Stimulated activated CD8-positive, alpha-beta memory T cell treated with anti-CD3 and anti-CD28 coated beads, Interleukin-2, amount 100 ng/mL, for 48 hours (primary cell): ENCODE measurements around the gene PPP2R5B.

Experiments used
- DNase-seq, 2 donors: peaks; one replicate each; pipeline ENCODE4 v3.0.0-alpha.2; 2020; ENCODE audit warnings: low read depth in 2 of 2

The PPP2R5B gene

DNA sequence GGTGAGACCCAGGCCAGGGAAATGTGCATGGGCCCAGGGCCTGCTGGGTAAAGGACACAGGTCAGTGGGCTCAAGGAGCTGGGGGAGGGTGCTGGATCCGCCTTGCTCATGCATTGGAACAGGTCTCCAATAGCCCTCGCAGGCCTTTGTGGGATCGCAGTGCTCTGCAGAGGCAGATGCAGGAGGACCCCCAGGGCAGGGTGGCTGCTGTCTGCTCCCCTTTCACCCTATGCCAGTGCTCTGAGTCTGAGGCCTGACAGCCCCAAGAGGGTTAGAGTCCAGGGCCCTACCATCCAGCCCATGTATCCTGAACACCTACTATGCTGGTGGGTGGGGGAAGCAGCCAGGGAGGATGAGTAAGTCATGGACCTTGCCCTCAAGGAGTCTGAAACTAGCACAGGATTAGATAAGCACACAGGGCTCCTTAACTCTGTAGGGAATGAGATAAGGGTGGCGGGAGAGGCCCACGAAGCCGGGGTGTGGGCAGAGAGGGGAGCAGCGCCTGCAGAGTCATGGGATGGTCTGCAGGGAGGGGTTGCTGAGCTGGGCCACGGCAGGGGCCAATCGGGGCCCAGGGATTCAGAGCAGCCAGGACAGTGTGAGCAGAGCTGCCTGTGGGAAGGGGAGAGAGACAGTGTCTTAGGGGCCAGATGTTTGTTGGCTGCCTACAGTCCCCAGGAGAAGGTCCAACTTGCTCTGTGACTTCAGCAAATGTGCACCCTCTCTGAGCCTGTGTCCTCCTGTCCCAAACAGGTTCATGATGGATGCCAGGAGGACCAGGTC, 35.6 kb upstream of the PPP2R5B start:
- DNase-seq, result no peak

DNA sequence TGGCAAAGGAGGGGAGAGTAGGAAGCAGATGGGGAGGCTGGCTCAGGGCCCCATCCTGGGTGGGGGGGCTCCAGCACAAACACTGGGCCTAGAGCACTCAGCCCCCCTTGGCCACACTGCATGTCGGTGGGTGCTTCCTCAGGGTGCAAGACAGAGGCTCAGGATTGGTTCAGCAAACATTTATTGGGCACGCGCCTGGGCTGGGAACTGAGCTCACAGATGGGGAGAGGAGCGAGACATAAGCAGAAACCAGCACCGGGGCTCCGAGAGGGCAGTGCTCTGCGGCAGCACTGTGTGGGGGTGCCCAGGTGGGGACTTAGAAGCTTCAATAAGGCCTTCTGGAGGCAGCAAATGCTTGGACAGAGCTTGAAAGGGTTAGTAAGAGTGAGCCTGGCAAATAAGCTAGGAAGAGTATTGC, 34.0 kb upstream of the PPP2R5B start:
- DNase-seq, result no peak

DNA sequence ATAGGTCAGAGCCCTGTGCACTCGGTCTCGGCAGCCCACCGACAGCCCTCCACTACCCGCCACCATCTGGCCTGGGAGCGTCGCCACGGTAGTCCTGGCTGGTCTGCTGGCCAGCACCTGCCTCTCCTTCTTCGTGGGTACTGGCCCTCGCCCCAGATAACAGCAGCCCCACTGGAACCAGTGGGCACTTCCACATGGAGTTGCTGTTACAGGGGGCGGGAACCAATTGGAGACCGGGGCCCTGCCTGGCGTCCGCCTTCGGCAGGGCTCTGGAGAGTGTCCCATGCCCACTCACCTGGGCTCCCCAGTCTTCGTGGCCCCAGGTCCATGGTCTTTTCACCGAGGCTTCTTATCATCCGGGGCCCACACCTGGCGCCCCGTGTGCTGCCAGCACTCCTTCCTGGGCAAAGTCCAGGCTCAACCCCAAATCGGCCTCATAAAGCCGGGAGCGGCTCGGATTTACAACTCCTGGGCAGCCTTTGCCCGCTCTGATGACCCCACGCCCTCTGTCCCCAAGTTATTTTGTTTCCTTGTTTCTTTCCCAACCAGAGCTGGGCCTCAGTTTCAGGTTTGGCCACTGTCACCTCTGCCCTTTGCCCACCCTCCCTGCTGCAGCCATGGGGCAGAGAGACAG, 33.2 kb upstream of the PPP2R5B start:
- no peak for DNase-seq

DNA sequence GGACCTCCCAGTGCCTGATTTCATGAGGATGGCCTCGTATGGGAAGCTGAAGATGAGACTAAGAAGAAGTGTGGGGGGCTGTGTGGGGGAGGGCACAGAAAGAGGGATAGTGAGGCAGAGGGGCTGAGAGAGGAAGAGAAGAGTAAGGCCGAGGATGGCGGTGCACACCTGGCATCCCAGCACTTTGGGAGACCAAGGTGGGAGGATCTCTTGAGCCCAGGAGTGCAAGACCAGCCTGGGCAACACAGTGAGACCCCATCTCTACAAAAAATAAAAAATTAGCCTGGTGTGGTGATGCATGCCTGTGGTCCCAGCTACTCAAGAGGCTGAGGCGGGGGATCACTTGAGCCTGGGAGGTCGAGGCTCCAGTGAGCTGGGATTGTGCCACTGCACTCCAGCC, 32.6 kb upstream of the PPP2R5B start:
- no peak for DNase-seq

DNA sequence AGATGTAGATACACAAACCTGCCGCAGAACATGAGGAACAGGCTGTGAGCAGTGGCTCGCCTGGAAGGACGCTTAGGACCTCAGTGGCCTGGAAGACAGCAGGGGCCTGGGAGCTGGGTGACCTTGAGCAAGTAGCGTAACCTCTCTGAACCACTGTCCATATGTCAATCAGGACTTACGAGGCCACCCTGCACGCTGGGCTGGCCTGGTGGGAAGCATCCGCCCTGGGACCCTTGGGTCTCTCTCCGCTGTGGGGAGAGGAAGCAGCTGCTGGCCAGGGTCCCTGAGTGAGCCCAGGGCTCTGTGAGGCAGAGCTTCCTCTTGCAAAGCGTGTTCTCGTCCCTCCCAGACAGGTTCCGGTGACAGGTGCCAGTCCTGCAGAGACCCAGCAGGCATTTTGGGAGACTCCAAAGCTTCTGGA, 32.1 kb upstream of the PPP2R5B start:
- DNase-seq, result no peak

DNA sequence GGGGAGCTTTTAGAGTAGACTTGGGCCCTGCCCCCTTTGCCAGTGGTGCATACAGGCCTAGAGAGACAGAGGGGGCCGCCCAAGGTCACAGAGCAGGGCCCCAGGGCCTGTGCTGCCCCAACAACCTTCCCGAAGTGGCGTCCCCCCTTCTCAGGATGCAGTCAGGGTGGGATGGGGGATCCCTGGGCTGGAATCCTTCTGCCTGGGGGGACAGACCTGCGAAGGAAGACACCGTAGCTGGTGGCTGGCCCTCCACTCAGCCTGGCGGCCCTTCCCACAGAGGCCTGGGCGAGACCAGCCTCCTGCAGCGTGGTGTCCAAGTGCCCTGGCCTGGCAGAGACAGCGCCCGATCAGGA, 31.7 kb upstream of the PPP2R5B start:
- no peak for DNase-seq

DNA sequence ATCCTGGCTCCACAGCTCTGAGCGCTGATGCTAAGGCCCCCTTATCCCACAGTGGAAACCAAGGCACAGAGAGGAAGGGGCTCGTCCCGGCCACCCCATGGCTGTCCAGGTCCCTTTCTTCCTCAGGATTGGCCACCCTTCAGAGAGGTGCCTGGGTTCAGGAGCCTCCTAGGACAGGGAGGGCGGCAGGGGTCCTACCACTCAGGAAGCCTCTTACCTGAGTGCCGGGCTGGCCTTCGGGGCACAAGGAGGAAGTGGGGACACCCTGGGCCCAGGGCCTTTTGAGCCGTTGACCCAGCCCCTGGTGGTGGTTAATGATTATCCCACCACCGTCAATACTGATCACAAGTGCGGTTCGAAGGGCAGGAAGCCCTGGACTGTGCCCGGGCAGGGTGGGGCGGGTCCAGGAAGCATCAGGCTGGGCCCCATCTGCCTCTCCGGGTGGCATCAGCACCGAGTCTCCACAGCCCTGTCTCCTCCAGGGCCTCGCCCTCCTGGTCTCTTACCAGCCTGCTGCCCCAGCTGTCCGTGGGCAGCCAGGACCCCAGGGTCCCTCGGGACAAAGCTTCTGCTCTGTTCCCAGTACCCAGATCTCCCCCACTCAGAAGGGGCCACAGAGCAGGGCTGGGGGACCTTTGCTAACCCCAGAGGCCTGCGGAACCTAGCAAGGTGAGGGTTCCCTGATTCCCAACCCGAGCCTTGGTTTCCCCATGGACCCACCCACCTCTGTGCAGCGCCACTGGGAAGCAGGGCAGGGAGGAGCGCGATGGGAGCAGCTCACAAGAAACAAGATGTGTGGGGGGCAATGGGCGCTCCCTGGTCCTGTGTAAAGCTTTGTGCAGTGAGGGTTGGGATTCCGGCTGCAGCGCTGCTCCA, 31.1 kb upstream of the PPP2R5B start:
- DNase-seq, result no peak

DNA sequence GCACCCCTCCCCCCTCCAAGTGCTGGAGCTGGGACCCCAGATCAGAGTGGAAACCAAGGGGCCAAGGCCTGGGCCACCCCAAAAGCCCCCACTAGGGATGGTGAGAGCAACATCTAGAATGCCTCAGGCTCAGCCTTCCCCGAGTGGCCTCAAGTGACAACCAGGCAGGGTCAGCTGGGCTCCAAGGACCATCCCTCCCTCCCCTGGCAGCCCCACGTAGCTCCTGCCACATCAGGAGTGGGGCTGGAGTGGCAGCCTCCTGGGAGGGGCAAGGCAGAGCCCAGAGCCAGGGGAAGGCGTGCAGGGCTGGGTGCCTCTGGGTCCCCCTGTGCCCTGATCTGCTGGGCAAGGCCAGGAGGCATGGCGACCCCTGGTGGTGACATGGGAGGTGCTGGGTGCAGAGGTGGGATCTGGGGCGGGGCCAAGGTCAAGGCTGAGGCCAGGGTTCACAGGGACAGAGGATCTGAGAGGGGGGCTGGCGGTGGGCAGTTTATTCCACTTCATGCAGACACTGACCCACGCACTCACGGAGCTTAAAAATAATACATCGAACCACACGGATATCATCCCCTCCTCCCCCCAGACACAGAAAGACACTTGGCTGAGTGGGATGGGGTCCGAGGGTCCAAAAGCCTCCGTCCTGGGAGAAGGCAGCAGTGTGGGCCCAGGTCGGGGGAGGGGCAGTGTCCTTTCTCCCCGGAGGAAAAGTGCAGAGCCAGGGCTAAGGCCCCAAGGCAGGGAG, 30.2 kb upstream of the PPP2R5B start:
- peak; percentile 90 to 93 for DNase-seq

DNA sequence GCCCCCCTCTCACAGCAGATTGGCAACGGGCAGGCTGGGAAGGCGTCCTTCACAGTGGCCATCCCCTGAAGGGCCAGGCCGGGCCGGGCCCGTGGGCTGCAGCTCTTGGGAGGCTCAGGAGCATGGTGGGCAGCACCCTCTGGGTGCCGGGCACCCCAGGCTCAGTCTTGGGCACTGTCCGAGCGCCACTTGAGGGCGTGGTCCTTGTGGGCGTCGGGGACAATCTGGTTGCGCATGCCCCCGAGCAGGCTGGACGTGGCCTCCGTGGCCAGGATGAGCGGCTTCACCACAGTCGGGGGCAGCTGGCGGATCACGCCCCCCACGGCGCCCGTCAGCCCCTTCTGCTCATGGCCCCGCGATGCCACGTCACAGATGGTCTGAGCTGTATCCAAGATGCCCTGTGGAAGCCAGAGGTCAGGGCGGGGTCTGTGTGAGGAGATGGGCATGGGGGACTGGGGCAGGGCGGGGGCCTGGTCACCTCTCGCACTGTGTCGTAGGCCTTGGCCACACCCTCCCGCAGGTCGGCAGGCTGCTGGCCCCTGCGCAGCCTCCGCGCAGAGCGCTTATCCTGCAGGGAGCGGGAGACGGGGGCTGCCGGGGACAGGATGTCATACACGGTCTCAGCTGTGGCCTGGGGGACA, 29.6 kb upstream of the PPP2R5B start:
- no peak for DNase-seq

DNA sequence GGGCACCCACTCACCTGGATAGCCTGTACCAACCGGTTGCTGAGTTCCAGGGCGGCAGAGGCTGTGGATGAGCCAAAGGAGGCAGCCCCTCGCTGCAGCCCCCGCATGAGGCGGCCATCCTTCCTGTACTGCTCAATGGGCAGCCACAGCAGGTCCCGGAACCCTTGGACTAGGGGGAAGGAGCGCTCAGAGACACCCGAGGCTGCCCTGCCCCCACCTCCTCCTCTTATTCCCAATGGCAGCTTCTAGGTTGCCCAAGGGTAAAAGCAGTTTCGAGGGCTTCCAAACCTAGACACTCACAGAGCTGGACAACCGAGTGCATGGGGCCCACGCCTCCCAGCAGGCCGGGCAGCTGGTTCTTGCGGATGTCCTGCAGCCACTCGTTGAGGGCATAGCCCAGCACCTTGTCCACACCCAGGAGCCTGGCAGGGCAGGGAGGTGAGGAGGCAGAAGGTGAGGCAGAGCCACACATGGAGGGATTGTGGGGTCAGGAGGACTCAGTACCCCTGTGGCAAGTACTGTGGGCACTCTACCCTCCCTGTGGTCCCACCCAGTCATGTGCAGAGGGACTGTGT, 28.0 kb upstream of the PPP2R5B start:
- DNase-seq, result no peak

DNA sequence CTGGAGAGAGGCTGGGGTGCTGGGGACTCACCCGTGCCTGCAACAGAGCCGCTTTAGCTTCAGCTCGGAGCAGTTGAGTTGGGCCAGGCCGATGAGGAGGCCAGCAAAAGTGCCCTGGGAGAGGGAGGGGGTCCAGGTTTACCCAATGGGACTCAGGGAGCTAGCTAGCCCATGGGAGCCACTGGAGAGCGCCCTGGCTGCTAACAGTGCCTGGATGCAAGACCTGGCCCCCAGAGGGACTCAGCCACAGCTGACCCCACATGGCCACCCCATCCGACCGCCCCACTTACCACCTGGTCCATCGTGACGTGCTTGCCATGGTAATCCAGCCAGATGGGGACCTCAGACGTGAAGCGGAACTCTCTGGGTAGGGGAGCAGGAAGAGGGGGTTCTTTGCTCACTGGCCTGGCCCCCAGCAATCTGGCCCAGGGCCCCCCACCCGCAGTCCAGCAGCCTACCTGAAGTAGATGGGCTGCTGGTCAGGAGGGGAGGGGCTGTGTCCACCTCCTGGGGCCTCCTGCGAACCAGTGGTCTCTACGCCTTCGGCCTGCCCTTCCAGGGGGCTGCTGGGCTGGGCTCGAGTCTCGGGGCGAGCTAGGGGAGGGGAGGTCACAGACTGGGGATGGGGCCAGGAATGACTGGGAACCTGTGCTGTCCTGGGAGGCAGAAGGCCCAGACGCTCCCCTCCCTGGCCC, 27.0 kb upstream of the PPP2R5B start:
- no peak for DNase-seq

DNA sequence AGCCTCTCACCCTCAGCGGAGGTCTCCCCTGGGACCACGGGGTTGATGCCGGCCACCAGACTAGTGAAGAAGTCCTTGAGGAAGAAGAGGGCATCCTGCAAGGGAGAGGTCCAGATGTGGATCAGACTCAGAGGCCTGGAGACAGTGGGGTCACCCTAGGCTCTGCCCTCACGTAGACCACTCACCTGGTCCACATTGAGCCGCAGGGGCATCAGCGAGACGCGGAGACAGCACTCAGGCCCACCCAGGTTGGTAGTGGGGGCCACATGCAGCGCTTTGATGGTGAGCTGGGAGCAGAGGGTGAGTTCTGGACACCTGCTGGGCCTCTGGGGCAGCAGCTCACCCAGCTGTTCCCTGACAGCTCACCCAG, 26.4 kb upstream of the PPP2R5B start:
- DNase-seq, result no peak

DNA sequence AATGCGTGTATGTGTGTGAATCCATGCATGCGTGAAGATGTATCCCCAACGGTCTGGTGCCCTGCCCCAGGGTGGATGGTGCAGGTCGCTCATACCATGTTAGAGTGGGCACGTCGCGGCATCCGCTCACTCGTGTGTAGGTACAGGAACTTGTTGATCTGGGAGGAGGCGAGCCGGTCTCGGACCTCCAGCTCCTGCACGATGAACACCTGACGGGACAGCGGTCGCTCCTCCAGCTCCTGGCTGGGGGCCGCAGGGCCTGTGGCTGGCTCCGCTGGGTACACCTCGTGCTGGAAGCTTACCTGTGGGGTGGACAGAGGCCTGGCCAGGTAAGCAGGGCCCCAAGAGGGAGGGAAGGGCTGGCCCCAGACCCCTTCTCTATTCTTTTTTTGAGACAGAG, 25.9 kb upstream of the PPP2R5B start:
- DNase-seq, result no peak

DNA sequence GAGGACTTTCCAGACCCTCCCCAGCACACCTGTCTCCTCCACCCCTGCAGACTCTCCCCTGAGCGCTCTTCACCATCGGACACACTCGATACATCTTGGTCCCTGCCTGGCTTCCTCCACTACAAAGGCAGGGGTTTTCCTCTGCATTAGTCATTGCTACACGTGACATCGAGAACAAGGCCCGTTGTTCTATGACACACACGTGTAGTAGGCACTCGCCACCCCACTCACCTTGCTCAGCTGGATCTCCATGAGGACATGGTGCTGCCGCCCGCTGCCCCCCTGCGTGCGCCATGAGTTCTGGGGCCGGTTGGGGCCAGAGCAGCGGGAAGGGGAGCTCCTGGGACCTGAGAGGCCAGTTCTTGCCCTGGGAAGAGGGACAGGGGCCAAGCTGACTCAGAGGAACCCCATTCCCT, 24.2 kb upstream of the PPP2R5B start:
- DNase-seq, result no peak

DNA sequence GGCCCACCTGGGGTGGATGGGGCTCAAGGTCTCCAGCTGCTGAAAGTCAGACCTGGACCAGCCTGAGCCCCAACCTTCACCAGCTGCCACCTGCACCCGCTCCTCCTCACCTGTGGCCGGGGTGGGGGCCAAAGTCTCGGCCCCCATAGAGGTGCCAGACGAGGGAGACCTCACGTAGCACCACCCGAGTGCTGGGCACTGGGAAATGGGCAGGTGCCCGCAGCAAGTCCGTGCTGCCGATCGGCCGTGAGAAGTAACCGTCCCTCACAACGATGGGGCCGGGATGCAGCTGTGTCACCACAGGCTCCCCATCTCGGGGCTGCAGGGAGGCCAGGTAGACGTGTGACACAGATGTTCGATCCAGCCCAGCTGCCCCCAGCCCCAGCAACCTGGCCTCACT, 23.7 kb upstream of the PPP2R5B start:
- no peak for DNase-seq

DNA sequence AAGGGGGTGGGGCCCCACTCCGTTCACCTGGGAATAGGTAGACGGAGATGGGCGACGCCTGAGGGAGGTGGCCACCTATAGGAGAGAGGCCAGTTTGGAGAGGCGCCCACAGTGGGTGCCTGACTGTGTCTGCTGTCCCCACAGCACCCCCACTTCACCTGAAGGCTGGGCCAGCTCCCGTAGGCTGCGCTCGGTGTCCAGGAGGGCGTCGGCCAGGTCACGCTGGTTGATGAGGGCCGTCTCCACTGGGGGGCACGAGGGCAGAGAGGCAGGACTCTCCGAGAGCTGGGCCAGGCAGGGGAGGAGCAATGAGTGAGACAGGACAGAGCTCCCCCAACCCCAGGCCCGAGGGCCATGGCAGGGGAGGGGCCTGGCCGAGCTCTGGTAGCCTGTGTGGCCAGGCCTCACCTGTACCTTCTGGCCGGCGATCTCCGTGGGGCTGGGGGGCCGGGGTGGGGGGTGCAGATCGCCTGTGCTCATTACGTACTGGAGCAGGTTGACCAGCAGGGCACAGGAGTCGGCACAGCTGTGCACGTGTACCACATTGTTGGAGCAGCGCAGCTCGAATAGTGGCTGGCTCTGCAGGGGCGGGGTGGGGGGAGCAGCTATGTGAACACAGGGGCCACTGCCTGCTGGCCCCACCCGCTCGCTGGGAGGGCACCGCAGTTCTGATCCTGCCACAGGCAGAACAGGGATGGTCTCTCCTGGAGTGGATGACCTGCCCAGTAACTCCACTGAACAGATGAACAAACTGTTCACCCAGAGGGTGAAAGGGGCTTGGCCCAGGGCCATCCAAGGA, 22.2 kb upstream of the PPP2R5B start:
- DNase-seq, result no peak

DNA sequence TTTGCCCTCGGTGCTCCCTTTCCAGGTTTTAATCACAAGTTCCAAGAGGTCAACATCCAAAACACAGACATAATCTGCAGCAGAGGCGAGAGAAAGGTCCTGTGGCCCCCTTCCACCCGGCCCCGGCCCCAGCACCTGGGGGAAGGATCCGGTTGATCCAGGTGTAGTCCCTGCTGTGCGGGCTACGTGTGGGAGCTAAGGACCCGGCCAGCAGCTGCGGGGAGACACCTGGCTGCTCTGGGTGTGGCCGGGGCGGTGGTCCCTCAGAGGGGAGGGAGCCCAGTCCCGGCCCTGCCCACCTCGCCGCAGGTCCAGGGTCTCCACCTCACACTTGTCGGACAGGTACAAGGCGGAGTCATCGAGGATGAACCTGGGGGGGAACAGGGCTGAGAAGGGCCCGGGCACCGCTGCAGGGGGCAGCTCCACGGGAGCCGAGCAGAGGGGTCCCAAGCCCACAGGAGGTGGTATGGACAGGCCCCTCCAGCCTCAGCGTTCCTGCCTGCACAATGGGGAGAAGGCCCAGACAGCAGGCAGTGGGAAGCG, 21.1 kb upstream of the PPP2R5B start:
- no peak for DNase-seq

DNA sequence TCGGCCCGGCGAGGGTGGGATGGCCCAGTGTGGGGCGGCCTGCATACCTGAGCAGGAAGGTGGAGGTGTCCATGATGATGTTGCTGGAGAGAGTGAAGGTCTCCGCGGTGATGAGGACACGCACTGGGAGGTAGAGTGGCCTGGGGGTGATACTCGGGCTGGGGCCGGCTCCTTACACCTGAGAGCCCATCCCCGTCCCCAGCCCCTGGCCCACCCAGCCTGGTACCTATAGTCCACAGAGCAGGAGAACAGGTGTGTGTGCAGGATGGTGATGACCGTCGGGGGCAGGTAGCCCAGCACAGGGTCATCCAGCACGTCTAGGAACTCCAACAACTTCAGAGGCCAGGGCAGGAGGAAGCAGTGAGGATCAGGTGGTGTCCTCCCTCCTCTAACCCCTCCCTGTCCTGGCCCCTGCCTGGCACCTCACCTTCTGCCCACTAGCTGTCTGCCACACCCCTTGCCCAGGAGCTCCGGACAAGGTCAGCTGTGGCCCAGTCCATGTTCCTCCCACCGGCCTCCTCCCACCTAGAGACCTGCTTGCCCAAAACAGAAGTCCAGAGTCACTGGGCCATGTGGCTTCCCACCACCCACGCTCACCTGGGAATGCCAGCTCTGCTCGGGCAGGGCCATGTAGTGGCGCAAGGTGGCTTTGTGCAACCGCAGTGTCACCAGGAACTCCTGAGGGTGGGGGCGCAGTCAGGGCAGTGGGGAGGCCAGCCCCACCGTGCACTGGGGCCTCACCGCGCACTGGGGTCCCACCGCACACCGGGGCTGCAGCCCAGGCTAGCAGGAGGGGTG, 18.8 kb upstream of the PPP2R5B start:
- DNase-seq, result no peak

DNA sequence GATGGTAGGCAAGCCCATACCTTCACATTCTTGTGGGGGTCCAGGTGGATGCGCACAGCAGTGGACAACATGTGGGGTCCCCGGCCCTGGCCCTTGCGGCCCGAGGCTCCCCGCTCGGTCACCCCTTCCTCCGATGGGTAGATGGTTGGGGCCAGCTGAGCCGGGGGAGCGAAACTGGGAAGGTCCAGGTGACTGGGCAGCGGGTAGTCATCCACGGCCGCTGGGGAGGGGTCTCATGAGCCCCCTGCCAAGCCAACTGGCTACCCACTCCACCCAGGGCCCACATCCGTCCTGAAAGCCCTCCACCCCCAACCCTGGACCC, 18.2 kb upstream of the PPP2R5B start:
- no peak for DNase-seq
